WTC11 (cell line): Measurements from ENCODE around the gene FAM187B. TPM values are rescaled to one million over a fixed set of nuclear protein-coding genes. Genes with fewer than 3 reads are reported as not detected.

Experiments used
- ATAC-seq: fragments of 200-7000 bp; cut with Tn5 transposase; 2 replicates; pipeline ENCODE4 v1.10.0; 2021; ENCODE audit warnings: mild to moderate bottlenecking, moderate library complexity
- CTCF ChIA-PET: fragments of 300-600 bp; sonication (Branson Sonifier 250); formaldehyde crosslinking; loops from one replicate; lab custom pipeline; 2021; ENCODE audit warnings: antibody characterized with exemption; lab: Charles Lee
- POLR2A ChIA-PET: fragments of 350-600 bp; sonication (Branson Sonifier 250); formaldehyde crosslinking; loops from one replicate; lab custom pipeline; 2021; ENCODE audit warnings: antibody characterized with exemption; lab: Charles Lee
- DNase-seq: peaks from one replicate; pipeline ENCODE4 v3.0.0; 2021; ENCODE audit warnings: low spot score
- H3K27ac Mint-ChIP-seq: 2 replicates; pipeline ENCODE4 v1.8.0; 2021; ENCODE audit warnings: mixed read lengths
- H3K27me3 Mint-ChIP-seq: 2 replicates; pipeline ENCODE4 v1.8.0; 2021; ENCODE audit warnings: low read depth, mild to moderate bottlenecking, moderate library complexity, mixed read lengths
- H3K36me3 Mint-ChIP-seq: 2 replicates; pipeline ENCODE4 v1.8.0; 2021; ENCODE audit warnings: mixed read lengths
- H3K4me1 Mint-ChIP-seq: 2 replicates; pipeline ENCODE4 v1.8.0; 2022; ENCODE audit warnings: mixed read lengths
- H3K4me3 Mint-ChIP-seq: 2 replicates; pipeline ENCODE4 v1.8.0; 2021; ENCODE audit warnings: mild to moderate bottlenecking, moderate library complexity, mixed read lengths
- H3K9me3 Mint-ChIP-seq: 2 replicates; pipeline ENCODE4 v1.8.0; 2021; ENCODE audit warnings: mixed read lengths
- AFF4 ChIP-seq: sonication (generic); formaldehyde crosslinking; IDR thresholded peaks from 2 replicates; pipeline ENCODE4 v1.8.1; 2023; ENCODE audit warnings: mild to moderate bottlenecking, missing genetic modification reagents, borderline replicate concordance
- AR ChIP-seq: fragments of 250-450 bp; sonication (Bioruptor Pico); IDR thresholded peaks from 2 replicates; pipeline ENCODE4 v1.9.0; 2021; ENCODE audit warnings: mild to moderate bottlenecking
- CDX4 ChIP-seq: fragments of 250-450 bp; sonication (Bioruptor Pico); IDR thresholded peaks from 2 replicates; pipeline ENCODE4 v1.9.0; 2021; ENCODE audit warnings: moderate library complexity, mild to moderate bottlenecking, inconsistent platforms, borderline replicate concordance
- ELF4 ChIP-seq: sonication (generic); formaldehyde crosslinking; IDR thresholded peaks from 2 replicates; pipeline ENCODE4 v1.8.1; 2022; ENCODE audit warnings: low read depth, mild to moderate bottlenecking, moderate library complexity, missing genetic modification reagents
- FOXK1 ChIP-seq: sonication (generic); formaldehyde crosslinking; IDR thresholded peaks from 2 replicates; pipeline ENCODE4 v1.8.0; 2022; ENCODE audit warnings: mild to moderate bottlenecking, moderate library complexity, missing genetic modification reagents
- GTF2I ChIP-seq: fragments of 250-450 bp; sonication (Bioruptor Pico); conservative IDR thresholded peaks from 2 replicates; pipeline ENCODE4 v1.4.0; 2021; ENCODE audit warnings: mild to moderate bottlenecking
- IRF1 ChIP-seq: sonication (generic); formaldehyde crosslinking; IDR thresholded peaks from 2 replicates; pipeline ENCODE4 v1.8.0; 2023; ENCODE audit warnings: missing genetic modification reagents
- IRF2 ChIP-seq: sonication (generic); formaldehyde crosslinking; IDR thresholded peaks from 2 replicates; pipeline ENCODE4 v1.8.0; 2022; ENCODE audit warnings: low read depth, missing genetic modification reagents, borderline replicate concordance
- JAZF1 ChIP-seq: fragments of 250-450 bp; sonication (Bioruptor Pico); IDR thresholded peaks from 2 replicates; pipeline ENCODE4 v1.9.0; 2021; ENCODE audit warnings: moderate library complexity, mild to moderate bottlenecking, inconsistent platforms
- JUN ChIP-seq: sonication (generic); formaldehyde crosslinking; IDR thresholded peaks from 2 replicates; pipeline ENCODE4 v1.8.0; 2023; ENCODE audit warnings: mild to moderate bottlenecking, missing genetic modification reagents
- NFATC4 ChIP-seq: fragments of 250-450 bp; sonication (Bioruptor Pico); IDR thresholded peaks from 2 replicates; pipeline ENCODE4 v1.9.0; 2021; ENCODE audit warnings: mild to moderate bottlenecking
- NFYB ChIP-seq: sonication (generic); formaldehyde crosslinking; conservative IDR thresholded peaks from 2 replicates; pipeline ENCODE4 v1.8.0; 2022; ENCODE audit warnings: low read depth, missing genetic modification reagents
- NR2C2 ChIP-seq: sonication (generic); formaldehyde crosslinking; IDR thresholded peaks from 2 replicates; pipeline ENCODE4 v1.8.0; 2022; ENCODE audit warnings: mild to moderate bottlenecking, missing genetic modification reagents
- NR3C1 ChIP-seq: sonication (generic); formaldehyde crosslinking; conservative IDR thresholded peaks from 2 replicates; pipeline ENCODE4 v1.8.1; 2023; ENCODE audit warnings: low read depth, mild to moderate bottlenecking, missing genetic modification reagents
- PREB ChIP-seq: sonication (generic); formaldehyde crosslinking; IDR thresholded peaks from 2 replicates; pipeline ENCODE4 v1.8.1; 2022; ENCODE audit warnings: mild to moderate bottlenecking, missing genetic modification reagents, moderate library complexity, borderline replicate concordance
- TCF7 ChIP-seq: sonication (generic); formaldehyde crosslinking; IDR thresholded peaks from 2 replicates; pipeline ENCODE4 v1.8.0; 2022; ENCODE audit warnings: mild to moderate bottlenecking, low read depth, missing genetic modification reagents, moderate library complexity
- TEAD1 ChIP-seq: sonication (generic); formaldehyde crosslinking; IDR thresholded peaks from 2 replicates; pipeline ENCODE4 v1.8.0; 2022; ENCODE audit warnings: mild to moderate bottlenecking, missing genetic modification reagents
- USF2 ChIP-seq: sonication (generic); formaldehyde crosslinking; IDR thresholded peaks from 2 replicates; pipeline ENCODE4 v1.8.1; 2023; ENCODE audit warnings: mild to moderate bottlenecking, missing genetic modification reagents, moderate library complexity
- ZBTB21 ChIP-seq: sonication (generic); formaldehyde crosslinking; IDR thresholded peaks from 2 replicates; pipeline ENCODE4 v1.8.1; 2023; ENCODE audit warnings: mild to moderate bottlenecking, missing genetic modification reagents, borderline replicate concordance
- ZNF396 ChIP-seq: fragments of 250-450 bp; sonication (Bioruptor Pico); IDR thresholded peaks from 2 replicates; pipeline ENCODE4 v1.8.0; 2021; ENCODE audit warnings: mild to moderate bottlenecking, moderate library complexity, borderline replicate concordance
- total RNA-seq: library from RNA; stranded (reverse); gene quantifications from 3 replicates; pipeline ENCODE4 v1.2.3, GENCODE V29; 2021
- TF ChIP-seq, protein P1 (sequence below): sonication (generic); formaldehyde crosslinking; IDR thresholded peaks from 2 replicates; pipeline ENCODE4 v1.8.1; 2023; ENCODE audit warnings: mild to moderate bottlenecking, missing genetic modification reagents

FAM187B gene
- total RNA-seq, 1 experiment from 2014 or later = 0.20 TPM

DNA sequence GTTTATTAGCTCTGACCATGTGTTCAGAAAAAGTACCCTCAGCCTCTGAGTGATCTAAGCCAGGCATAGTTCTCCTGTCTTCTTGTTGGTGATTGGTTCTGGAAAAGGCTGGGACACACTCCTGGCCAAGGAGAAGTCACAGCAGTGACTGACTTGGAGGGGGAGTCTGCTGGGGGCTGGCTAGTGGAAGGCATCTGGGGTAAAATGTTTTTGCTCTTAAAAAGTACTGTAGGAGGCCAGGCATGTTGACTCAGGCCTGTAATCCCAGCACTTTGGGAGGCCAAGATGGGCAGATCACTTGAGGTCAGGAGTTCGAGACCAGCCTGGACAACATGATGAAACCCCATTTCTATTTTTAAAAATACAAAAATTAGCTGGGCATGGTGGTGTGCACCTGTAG, 21.7 kb downstream of the FAM187B start (continued):
- TF ChIP-seq AFF4 (CRISPR knock-in tag) (no peak), NR2C2 (CRISPR knock-in tag) (no peak), CDX4 (CRISPR knock-in tag) (no peak), ZNF396 (CRISPR knock-in tag) (no peak), TCF7 (CRISPR knock-in tag) (no peak)
- TF ChIP-seq, protein P1, sequence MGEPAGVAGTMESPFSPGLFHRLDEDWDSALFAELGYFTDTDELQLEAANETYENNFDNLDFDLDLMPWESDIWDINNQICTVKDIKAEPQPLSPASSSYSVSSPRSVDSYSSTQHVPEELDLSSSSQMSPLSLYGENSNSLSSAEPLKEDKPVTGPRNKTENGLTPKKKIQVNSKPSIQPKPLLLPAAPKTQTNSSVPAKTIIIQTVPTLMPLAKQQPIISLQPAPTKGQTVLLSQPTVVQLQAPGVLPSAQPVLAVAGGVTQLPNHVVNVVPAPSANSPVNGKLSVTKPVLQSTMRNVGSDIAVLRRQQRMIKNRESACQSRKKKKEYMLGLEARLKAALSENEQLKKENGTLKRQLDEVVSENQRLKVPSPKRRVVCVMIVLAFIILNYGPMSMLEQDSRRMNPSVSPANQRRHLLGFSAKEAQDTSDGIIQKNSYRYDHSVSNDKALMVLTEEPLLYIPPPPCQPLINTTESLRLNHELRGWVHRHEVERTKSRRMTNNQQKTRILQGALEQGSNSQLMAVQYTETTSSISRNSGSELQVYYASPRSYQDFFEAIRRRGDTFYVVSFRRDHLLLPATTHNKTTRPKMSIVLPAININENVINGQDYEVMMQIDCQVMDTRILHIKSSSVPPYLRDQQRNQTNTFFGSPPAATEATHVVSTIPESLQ (CRISPR knock-in tag) = no peak

DNA sequence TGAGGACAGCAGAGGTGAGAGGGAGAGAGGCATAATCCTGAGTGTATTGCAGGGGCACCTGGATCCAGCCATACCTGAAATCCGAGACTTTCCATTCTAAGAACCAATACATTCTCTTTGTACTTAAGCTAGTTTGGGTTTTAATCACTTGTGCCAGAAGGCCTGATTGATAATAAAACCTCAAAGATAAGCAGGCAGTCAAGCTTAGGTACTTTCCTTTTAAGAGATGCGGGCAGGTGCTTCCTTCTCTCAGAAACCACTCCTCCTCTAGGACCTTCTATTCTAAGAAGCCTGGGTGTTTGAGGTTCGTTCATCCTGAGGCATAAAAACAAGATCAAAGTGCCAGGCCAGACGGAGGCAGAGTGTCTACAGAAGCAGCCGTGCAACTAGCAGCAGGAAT, 22.2 kb downstream of the FAM187B start:
- Mint-ChIP-seq H3K27ac (peak overlapping the region; percentile 89; the same call in 1 of the 2 replicates), H3K27me3 (peaks cover 4% of the 10 kb centered on the region), H3K9me3 (peaks cover 10% of the 10 kb centered on the region), H3K36me3 (0 out of 2 replicates have a peak, but pooled peaks cover 4% of the 10 kb centered on the region), H3K4me3 (no peak overlapping the region), H3K4me1 (peaks cover 48% of the 10 kb centered on the region)
- CTCF ChIA-PET = interaction anchor here (1.3 kb wide), 1 partner anchor 64 kb away, joined by 3 read pairs; no protein-coding TSS in a partner anchor
- POLR2A ChIA-PET = no interaction called here
- DNase-seq (no peak), ATAC-seq (no peak)
- TF ChIP-seq GTF2I = peak; percentile 74; the same call in 1 of the 2 replicates
- TF ChIP-seq FOXK1 (CRISPR knock-in tag) = no peak

DNA sequence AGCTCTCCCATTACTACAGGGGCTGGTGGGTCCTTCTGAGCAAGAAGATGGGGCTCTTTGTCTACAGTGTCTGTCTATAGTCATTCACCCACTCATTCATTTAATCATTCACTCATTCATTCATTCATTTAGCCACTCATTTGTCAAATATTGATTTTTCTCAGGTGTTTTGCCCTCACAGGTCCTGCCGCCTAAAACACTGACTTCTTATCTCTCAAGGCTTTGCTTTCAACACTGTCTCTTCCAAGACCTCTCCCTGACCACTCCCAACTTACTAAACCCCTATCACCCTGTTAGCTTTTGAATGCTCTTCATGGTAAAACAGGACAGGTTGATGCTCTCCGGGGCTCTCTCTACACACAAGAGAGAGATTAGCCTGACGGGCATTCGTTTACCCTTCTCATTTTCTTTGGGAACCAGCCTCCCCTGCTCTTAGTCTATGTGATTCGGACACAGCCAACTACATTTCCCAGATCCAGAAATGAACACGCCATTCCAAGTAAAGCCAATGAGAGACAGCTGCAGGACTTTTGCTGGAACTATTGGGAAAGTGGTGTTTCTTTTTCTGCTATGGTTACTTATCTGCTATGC, 22.7 kb downstream of the FAM187B start:
- POLR2A ChIA-PET = interaction anchor here (0.7 kb wide), 1 partner anchor 165 kb away, joined by 5 read pairs; no protein-coding TSS in a partner anchor
- Mint-ChIP-seq H3K9me3 (peaks cover 10% of the 10 kb centered on the region), H3K27ac (peak overlapping the region; percentile 89), H3K36me3 (0 out of 2 replicates have a peak, but pooled peaks cover 4% of the 10 kb centered on the region), H3K4me3 (no peak overlapping the region), H3K4me1 (peaks cover 52% of the 10 kb centered on the region), H3K27me3 (peaks cover 6% of the 10 kb centered on the region)
- CTCF ChIA-PET = interaction anchor here (0.8 to 1.3 kb wide), 2 partner anchors 42 to 64 kb away, joined by 3 read pairs; no protein-coding TSS in a partner anchor
- ATAC-seq (no peak), DNase-seq (no peak)
- no peak for TF ChIP-seq ZBTB21 (CRISPR knock-in tag)
- no peak for TF ChIP-seq PREB (CRISPR knock-in tag)
- no peak for TF ChIP-seq NFATC4 (CRISPR knock-in tag)
- no peak for TF ChIP-seq JAZF1 (CRISPR knock-in tag)
- TF ChIP-seq ELF4 (CRISPR knock-in tag) = no peak
- TF ChIP-seq IRF1 = no peak
- TF ChIP-seq AR (CRISPR knock-in tag) = no peak
- no peak for TF ChIP-seq IRF2 (CRISPR knock-in tag)
- TF ChIP-seq TEAD1 (CRISPR knock-in tag) = no peak
- no peak for TF ChIP-seq NFYB (CRISPR knock-in tag)
- TF ChIP-seq JUN (CRISPR knock-in tag) = no peak
- TF ChIP-seq NR3C1 (CRISPR knock-in tag) = no peak
- TF ChIP-seq USF2 (CRISPR knock-in tag) = no peak
